ENCODE data around the gene VCAM1. TPM values are rescaled to one million over a fixed set of nuclear protein-coding genes. Genes with fewer than 3 reads are reported as not detected.

Gene VCAM1
- polyA plus RNA-seq, 2 of the 4 experiments (the other 2 are of a cell fraction): 0.04 TPM; not detected in 1

GRCh38 chr1:100717218-100717617 lies 2.3 kb upstream of the VCAM1 start:
- DNase-seq (ENCODE audit: low read depth in 1 of 2, low spot score in 1 of 2): no peak
- no peak overlapping the region for H3K4me2 ChIP-seq
- no peak for ATAC-seq
- no peak overlapping the region for H3K27ac ChIP-seq
- no peak for TF ChIP-seq NPAS2 (CRISPR knock-in tag; IDR thresholded peaks at IDR 0.05; ENCODE audit: borderline replicate concordance)
- TF ChIP-seq CHD2 (IDR thresholded peaks at IDR 0.05; ENCODE audit: low read length, partially characterized antibody): no peak
- no peak for TF ChIP-seq MAZ (IDR thresholded peaks at IDR 0.05; ENCODE audit: borderline replicate concordance, low read depth, low read length)
- TF ChIP-seq EP300 (IDR thresholded peaks at IDR 0.05): no peak
- no peak for TF ChIP-seq ZSCAN20 (CRISPR knock-in tag; IDR thresholded peaks at IDR 0.05)
- no peak for TF ChIP-seq KDM1A (IDR thresholded peaks at IDR 0.05; ENCODE audit: low read depth)
- TF ChIP-seq CBX2 (IDR thresholded peaks at IDR 0.05; ENCODE audit: borderline replicate concordance, low read depth): no peak
- TF ChIP-seq, protein P1, sequence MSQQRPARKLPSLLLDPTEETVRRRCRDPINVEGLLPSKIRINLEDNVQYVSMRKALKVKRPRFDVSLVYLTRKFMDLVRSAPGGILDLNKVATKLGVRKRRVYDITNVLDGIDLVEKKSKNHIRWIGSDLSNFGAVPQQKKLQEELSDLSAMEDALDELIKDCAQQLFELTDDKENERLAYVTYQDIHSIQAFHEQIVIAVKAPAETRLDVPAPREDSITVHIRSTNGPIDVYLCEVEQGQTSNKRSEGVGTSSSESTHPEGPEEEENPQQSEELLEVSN (IDR thresholded peaks at IDR 0.05; ENCODE audit: borderline replicate concordance, low read depth): no peak
- TF ChIP-seq PHF8 (IDR thresholded peaks at IDR 0.05; ENCODE audit: borderline replicate concordance, low read depth): no peak
- TF ChIP-seq, protein P2, sequence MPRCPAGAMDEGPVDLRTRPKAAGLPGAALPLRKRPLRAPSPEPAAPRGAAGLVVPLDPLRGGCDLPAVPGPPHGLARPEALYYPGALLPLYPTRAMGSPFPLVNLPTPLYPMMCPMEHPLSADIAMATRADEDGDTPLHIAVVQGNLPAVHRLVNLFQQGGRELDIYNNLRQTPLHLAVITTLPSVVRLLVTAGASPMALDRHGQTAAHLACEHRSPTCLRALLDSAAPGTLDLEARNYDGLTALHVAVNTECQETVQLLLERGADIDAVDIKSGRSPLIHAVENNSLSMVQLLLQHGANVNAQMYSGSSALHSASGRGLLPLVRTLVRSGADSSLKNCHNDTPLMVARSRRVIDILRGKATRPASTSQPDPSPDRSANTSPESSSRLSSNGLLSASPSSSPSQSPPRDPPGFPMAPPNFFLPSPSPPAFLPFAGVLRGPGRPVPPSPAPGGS (IDR thresholded peaks at IDR 0.05): no peak
- ChIA-PET POLR2A (interaction anchor here (0.5 kb wide), 1 partner anchor 366 kb away, joined by 3 read pairs; no protein-coding TSS in a partner anchor), CTCF (interaction anchor here (1.2 kb wide), 2 partner anchors 12 to 27 kb away, joined by 3 to 5 read pairs; no protein-coding TSS in a partner anchor)
- H3K4me1 ChIP-seq: peaks cover 15% of the 10 kb centered on the region
- H3K9me3 ChIP-seq: no peaks in the 10 kb centered on the region
- FAIRE-seq: no peak
- no peak overlapping the region for H3K4me3 ChIP-seq
- 72% methylated on average over 6 of the region's 6 CpGs for WGBS (ENCODE audit: missing lambda C conversion rate)

- CTCF ChIA-PET: interaction anchor here (0.6 to 1.2 kb wide), 2 partner anchors 10 to 29 kb away, joined by 3 read pairs; no protein-coding TSS in a partner anchor
- POLR2A ChIA-PET: no interaction called here
- no peak overlapping the region for H3K27ac ChIP-seq
- 55% methylated on average over 4 of the region's 4 CpGs for WGBS (ENCODE audit: missing lambda C conversion rate)
- FAIRE-seq: no peak
- no peaks in the 10 kb centered on the region for H3K9me3 ChIP-seq
- no peak for TF ChIP-seq HOXB5 (CRISPR knock-in tag; IDR thresholded peaks at IDR 0.05)
- no peak for TF ChIP-seq CBX8 (IDR thresholded peaks at IDR 0.05)
- no peak for TF ChIP-seq ZSCAN20 (CRISPR knock-in tag; IDR thresholded peaks at IDR 0.05)
- TF ChIP-seq ATOH8 (CRISPR knock-in tag; IDR thresholded peaks at IDR 0.05; ENCODE audit: low read depth): no peak
- TF ChIP-seq, protein P3, sequence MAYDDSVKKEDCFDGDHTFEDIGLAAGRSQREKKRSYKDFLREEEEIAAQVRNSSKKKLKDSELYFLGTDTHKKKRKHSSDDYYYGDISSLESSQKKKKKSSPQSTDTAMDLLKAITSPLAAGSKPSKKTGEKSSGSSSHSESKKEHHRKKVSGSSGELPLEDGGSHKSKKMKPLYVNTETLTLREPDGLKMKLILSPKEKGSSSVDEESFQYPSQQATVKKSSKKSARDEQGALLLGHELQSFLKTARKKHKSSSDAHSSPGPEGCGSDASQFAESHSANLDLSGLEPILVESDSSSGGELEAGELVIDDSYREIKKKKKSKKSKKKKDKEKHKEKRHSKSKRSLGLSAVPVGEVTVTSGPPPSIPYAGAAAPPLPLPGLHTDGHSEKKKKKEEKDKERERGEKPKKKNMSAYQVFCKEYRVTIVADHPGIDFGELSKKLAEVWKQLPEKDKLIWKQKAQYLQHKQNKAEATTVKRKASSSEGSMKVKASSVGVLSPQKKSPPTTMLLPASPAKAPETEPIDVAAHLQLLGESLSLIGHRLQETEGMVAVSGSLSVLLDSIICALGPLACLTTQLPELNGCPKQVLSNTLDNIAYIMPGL (CRISPR knock-in tag; IDR thresholded peaks at IDR 0.05; ENCODE audit: borderline replicate concordance): no peak
- TF ChIP-seq NR3C1 (IDR thresholded peaks at IDR 0.05): no peak
- no peak for TF ChIP-seq TP53 (CRISPR knock-in tag; IDR thresholded peaks at IDR 0.05)
- no peak for TF ChIP-seq HES2 (IDR thresholded peaks at IDR 0.05)
- TF ChIP-seq, protein P4, sequence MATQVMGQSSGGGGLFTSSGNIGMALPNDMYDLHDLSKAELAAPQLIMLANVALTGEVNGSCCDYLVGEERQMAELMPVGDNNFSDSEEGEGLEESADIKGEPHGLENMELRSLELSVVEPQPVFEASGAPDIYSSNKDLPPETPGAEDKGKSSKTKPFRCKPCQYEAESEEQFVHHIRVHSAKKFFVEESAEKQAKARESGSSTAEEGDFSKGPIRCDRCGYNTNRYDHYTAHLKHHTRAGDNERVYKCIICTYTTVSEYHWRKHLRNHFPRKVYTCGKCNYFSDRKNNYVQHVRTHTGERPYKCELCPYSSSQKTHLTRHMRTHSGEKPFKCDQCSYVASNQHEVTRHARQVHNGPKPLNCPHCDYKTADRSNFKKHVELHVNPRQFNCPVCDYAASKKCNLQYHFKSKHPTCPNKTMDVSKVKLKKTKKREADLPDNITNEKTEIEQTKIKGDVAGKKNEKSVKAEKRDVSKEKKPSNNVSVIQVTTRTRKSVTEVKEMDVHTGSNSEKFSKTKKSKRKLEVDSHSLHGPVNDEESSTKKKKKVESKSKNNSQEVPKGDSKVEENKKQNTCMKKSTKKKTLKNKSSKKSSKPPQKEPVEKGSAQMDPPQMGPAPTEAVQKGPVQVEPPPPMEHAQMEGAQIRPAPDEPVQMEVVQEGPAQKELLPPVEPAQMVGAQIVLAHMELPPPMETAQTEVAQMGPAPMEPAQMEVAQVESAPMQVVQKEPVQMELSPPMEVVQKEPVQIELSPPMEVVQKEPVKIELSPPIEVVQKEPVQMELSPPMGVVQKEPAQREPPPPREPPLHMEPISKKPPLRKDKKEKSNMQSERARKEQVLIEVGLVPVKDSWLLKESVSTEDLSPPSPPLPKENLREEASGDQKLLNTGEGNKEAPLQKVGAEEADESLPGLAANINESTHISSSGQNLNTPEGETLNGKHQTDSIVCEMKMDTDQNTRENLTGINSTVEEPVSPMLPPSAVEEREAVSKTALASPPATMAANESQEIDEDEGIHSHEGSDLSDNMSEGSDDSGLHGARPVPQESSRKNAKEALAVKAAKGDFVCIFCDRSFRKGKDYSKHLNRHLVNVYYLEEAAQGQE (IDR thresholded peaks at IDR 0.05): no peak
- no peak for TF ChIP-seq CHD2 (IDR thresholded peaks at IDR 0.05; ENCODE audit: low read length, partially characterized antibody)
- TF ChIP-seq ZFP36 (IDR thresholded peaks at IDR 0.05; ENCODE audit: borderline replicate concordance, partially characterized antibody): no peak
- TF ChIP-seq ZC3H11A (IDR thresholded peaks at IDR 0.05): no peak
- TF ChIP-seq POLR2A (IDR thresholded peaks at IDR 0.05; ENCODE audit: low read length): no peak
- no peak for TF ChIP-seq HOXA7 (CRISPR knock-in tag; IDR thresholded peaks at IDR 0.05)
- no peak for TF ChIP-seq RARB (CRISPR knock-in tag; IDR thresholded peaks at IDR 0.05)
- TF ChIP-seq, protein P5, sequence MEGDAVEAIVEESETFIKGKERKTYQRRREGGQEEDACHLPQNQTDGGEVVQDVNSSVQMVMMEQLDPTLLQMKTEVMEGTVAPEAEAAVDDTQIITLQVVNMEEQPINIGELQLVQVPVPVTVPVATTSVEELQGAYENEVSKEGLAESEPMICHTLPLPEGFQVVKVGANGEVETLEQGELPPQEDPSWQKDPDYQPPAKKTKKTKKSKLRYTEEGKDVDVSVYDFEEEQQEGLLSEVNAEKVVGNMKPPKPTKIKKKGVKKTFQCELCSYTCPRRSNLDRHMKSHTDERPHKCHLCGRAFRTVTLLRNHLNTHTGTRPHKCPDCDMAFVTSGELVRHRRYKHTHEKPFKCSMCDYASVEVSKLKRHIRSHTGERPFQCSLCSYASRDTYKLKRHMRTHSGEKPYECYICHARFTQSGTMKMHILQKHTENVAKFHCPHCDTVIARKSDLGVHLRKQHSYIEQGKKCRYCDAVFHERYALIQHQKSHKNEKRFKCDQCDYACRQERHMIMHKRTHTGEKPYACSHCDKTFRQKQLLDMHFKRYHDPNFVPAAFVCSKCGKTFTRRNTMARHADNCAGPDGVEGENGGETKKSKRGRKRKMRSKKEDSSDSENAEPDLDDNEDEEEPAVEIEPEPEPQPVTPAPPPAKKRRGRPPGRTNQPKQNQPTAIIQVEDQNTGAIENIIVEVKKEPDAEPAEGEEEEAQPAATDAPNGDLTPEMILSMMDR (IDR thresholded peaks at IDR 0.05): no peak
- TF ChIP-seq, protein P1 (IDR thresholded peaks at IDR 0.05; ENCODE audit: borderline replicate concordance, low read depth): no peak
- TF ChIP-seq NFE2L2 (conservative IDR thresholded peaks at IDR 0.05; ENCODE audit: low read length): no peak
- no peak for TF ChIP-seq KDM1A (IDR thresholded peaks at IDR 0.05; ENCODE audit: low read depth)
- H3K4me3 ChIP-seq: no peak overlapping the region
- ATAC-seq: no peak
- DNase-seq (ENCODE audit: low read depth in 1 of 2, low spot score in 1 of 2): no peak
- H3K4me1 ChIP-seq: peaks cover 13% of the 10 kb centered on the region
- no peak overlapping the region for H3K4me2 ChIP-seq
Observed at GRCh38 chr1:100718581-100718980, 961 bp upstream of the VCAM1 start.

Data from A549 (cell line).